Stimulated activated CD8-positive, alpha-beta memory T cell treated with anti-CD3 and anti-CD28 coated beads, Interleukin-4, amount 100 ng/mL, for 4 hours (primary cell): Measurements from ENCODE around the gene RNF187.
"Not testable (repeated sequence)": the region's sequence is repeated elsewhere in the genome, so short reads cannot be mapped to it uniquely, and the experiment has no call there.

ENCODE experiments used
- DNase-seq, 2 donors: peaks; one replicate each; pipeline ENCODE4 v3.0.0-alpha.2; 2020; ENCODE audit warnings: low read depth in 2 of 2, low spot score in 1 of 2

The RNF187 gene

GRCh38 chr1:228459091-228459993 is 27.8 kb upstream of the RNF187 start:
- no peak for DNase-seq

GRCh38 chr1:228460821-228461220 is 26.4 kb upstream of the RNF187 start:
- DNase-seq, result no peak

DNA sequence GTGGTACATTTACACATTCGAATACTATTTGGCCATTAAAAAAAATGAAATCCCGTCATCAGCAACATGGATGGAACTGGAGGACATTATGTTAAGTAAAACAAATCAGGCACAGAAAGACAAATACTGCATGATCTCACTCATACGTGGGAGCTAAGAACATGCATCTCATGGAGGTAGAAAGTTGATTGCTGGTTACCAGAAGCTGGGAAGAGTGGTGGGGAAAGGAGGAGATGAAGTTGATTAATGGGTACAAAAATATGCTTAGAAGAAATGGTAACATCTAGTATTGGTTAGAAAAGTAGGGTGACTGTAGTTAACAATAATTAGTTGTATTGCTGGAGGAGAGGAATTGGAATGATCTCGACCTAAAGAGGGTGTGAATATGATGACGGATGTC is 24.6 kb upstream of the RNF187 start:
- DNase-seq, result no peak

- DNase-seq, result no peak
These were observed 24.1 kb upstream of the RNF187 start for GRCh38 chr1:228463009-228463558.

DNA sequence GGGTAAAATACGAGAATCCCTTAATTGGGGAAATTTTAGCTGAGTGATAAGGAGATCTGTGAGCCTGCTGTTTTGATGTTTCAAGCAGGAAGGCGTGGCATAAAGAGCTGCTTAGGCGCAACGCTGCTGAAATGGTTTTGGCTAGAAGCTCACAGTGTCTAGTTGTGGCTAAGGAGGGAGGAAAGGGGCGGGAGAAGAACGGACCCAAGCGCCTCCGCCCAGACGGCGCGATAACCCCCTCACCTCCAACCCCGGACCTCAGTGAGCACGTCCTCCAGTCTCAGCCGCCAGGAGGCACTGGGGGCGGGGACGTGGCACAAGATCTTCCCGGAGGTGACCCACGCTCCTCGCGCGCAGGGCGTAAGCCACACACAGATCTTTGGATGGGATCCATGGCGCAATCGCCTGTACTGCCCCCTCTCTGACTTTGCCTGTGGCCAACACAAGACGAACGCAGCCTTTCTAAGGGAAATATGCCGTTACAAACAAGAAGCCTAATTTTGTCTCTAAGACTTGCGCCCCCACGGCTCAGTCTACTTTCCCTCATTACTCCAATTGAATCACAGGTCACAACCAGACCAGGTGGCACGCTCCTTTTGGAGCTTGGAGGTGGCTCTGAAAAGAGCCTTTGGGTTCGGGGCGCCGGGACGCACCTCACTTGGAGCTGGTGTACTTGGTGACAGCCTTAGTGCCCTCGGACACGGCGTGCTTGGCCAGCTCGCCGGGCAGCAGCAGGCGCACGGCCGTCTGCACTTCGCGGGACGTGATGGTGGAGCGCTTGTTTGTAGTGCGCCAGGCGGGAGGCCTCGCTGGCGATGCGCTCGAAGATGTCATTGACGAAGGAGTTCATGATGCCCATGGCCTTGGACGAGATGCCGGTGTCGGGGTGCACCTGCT is 23.4 kb upstream of the RNF187 start:
- DNase-seq, result no peak

DNA sequence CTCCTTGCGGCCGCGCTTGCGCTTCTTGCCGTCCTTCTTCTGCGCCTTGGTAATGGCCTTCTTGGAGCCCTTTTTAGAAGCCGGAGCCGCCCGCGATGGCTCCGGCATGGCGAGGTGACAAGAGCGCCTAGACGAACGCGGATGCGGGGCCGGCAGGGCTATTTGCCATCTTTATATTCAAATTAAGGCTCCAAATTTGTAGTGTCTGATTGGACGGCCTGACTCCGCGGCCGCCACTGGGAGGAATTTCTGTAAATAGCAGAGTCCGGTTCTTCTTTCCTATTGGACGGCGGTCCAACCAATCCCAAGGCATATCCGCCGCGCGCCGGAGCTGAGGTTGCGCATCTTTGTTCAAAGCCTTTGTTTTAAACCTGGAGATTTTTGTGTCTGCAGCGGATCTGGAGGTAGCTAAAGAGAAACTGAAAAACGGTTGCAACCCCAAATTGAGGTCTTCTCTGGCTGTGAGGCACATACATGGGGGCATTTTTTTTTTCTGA is 22.6 kb upstream of the RNF187 start:
- DNase-seq, result peak; percentile 61 to 67

DNA sequence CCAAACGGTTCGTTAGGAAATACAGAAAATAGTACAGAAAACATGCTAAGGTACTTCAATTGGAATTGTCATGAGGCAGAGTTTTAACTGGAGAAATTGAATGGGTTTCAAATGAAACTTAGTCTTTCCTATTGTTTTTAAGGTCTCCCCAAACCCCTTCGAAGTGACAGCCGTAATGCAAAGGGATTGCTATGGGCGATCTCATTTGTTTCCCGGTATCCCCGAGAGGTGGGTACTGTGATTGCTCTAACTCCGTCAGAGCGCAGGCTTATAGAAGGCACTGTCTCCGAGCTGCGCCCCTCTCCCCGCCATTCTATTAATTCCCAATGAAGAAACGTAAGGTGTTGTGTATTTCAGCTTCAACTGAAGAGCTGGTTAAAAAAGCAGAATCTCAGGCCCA is 22.0 kb upstream of the RNF187 start:
- no peak for DNase-seq

DNA sequence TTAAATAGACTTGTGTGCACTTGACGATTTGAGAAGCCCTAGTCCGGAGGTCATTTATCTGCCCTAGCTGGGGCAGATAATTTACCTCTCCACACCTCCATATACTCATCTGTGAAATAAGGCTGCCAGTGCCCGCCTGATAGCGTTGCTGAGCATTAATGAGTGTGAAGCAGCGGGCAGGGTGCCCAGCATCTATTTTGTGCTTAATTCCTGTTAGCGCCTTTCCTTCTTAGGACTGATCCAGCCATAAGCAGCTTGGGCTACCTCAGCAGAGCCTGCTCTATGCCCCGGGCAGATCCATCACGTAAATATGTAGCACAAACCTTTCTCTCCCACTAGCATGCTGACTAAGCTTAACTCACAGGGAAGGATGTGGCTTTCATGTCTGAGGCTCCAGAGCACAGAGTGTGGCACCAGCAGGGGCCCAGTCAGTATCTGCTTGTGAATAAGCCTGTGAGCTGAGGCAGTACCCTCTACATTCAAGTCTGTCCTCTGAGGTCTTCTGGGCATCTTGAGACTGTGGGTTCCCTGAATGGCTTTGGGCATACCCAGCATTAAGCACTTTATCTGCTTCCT is 21.5 kb upstream of the RNF187 start:
- DNase-seq, result no peak

- not testable (repeated sequence) for DNase-seq
These were observed 19.0 kb upstream of the RNF187 start for GRCh38 chr1:228468188-228468587.

DNA sequence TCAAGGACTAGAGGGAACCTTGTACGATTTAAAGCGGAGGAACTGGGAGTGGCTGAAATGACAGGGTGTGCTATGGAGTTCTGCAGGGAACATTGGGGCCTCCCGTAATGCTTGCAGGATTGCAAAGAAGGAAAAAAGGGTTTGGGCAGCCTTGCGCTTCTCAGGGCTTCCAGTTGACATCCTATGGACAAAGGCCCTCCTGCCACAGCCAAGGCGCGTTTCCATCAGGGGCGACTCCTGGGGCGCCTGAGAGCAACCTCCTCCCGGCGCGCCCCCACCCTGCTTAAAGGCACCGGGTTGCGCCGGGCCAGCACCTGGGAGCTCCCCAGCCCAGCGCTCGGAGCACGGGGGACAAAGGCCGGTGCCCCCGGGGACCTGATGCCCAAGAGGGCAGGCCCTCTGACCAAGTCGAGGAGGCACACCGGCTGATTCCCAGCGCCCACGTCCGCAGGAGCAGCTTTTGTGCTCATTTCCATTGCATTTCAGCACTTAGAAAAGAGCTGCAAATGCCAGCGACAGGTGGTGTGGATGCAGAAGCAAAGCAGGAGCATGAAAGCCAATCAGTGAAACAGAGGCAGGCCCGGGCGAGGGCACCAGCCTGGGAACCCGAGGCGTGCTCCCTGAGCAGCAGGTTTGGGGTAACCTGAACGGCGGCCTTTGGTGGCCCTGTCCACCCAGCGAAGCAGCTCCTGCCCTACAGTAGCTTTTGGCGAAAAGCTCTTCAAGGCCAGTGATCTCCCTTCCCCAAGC is 17.6 kb upstream of the RNF187 start:
- no peak for DNase-seq

DNA sequence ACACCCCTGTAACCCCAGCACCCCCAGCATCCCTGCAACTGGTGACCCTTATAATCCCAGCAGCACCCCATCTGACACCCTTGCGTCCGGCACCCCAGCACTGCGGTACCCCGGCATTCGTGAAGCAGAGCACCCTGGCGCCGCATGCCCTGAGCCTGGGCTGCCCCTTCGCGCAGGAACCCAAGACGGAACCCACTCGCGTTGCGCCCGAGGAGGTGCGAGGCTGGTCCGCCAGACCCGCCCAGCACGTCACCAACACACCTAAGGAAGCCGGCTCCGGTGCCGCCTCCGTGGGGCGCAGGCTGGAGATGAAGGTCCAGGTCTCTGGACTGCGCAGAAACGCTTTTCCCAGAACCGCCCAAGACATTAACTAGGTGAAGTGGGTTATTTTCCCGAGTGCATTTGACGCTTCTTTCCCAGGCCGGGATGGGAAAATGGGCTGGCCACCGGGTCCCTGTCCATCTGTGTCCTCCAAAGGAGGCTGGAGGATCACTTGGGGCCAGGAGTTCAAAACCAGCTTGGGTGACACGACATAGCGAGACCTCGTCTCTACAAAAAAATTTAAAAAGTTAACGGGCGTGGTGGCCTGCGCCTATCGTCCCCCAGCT is 15.9 kb upstream of the RNF187 start:
- DNase-seq, result no peak

- no peak for DNase-seq
These were observed 15.3 kb upstream of the RNF187 start for GRCh38 chr1:228471762-228472398.

- DNase-seq, result no peak
These were observed 14.5 kb upstream of the RNF187 start for GRCh38 chr1:228472655-228473054.

GRCh38 chr1:228474507-228474906 is 12.7 kb upstream of the RNF187 start:
- DNase-seq, result no peak

DNA sequence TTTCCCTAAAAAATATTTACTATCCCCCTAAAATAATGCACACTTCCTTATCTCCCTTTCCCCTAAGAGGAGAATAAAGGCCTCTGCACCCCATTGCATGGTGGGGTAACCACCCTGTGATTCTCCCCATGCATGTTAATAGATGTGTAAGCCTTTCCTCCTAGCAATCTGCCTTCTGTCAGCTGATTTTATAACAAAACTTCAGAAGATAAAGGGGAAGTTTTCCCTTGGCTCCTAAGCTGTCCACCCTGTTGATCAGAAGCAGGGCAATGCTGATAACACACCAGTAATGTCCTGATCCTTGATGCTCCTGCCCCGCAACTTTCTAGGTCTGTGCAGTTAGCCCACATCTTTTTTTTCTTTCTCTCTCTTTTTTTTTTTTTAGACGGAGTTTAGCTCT is 11.4 kb upstream of the RNF187 start:
- no peak for DNase-seq

- DNase-seq, result no peak
These were observed 9.9 kb upstream of the RNF187 start for GRCh38 chr1:228477263-228477662.

DNA sequence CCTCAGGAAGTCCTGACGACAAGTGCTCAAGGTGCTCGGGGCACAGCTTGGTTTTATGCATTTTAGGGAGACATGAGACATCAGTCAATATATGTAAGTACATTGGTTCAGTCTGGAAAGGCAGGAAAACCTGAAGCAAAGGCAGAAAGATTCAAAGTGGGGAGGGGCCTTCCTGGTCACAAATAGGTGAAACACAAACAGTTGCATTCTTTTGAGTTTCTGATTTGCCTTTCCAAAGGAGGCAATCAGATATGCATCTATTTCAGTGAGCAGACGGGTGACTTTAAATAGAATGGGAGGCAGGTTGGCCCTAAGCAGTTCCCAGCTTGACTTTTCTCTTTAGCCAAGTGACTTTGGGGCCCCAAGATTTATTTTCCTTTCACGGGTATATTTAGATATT is 8.9 kb upstream of the RNF187 start:
- no peak for DNase-seq

DNA sequence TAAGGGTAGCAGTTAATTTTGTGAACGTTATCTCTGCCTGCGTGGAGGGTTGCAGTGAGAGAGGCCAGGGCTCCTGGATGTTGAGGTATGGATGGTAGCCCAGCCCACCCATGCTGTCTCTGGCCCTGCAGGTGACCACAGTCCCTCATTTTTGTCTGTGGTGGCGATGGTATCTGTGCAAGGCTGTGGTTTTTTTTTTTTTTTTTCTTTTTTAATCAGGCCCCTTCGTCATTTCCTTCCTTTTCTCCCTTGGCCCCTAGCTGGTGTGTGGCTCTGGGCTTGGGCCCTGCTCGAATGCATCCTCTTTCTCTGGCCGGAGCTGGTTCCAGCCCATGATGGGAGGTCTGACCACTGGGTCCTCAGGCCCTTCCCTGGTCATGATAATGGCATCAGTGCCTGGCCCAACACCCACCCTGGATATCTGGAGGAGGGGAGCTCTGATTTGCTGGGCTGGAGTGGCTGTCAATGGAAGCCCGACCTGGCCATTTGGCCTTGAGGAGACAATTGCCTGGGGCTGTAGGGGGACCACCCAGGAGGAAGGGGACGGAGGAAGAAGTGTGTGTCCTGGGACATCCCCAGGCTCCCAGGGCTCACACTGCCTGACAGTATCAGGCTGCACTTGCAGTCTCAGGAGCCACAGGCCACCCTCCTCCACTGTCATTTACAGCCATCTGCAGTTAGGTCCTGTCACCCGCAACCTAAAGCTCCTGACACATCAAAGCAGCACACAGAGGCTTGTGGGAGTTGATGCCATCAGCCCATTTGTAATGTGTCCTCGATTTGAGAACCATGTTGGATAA is 8.1 kb upstream of the RNF187 start:
- no peak for DNase-seq

DNA sequence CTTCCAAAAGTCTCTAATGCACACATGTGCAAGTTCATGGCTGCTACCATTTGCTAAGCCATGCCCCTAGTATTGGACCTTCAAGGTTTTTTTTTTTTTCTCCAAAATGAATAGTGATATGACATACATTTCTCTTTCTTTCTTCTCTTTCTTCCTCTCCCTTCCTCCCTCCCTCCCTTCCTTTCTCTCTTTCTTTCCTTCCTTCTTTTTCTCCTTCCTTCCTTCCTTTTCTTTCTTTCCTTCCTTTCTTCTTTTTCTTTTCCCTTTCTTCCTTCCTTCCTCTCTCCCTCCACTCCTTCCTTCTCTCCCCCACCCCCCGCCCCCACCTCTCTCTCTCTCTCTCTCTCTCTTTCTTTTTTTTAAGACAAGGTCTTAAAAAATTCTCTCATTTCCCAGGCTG is 3.4 kb upstream of the RNF187 start:
- DNase-seq, result no peak
